Sigmoid colon (tissue), 4 donors: Measurements from ENCODE around the gene STX17.

Experiments
- CTCF ChIP-seq, 4 experiments: fragments of 450-650 bp in 3 of 4; fragments of 200-600 bp in 1 of 4; IDR thresholded peaks; one replicate each; pipeline ENCODE4 v1.5.1; 2016 to 2019; ENCODE audit warnings: antibody characterized with exemption in 4 of 4, mild to moderate bottlenecking in 3 of 4, moderate library complexity in 2 of 4
- EP300 ChIP-seq, 4 donors: sonication (generic); formaldehyde crosslinking; IDR thresholded peaks; one replicate each; pipeline ENCODE4 v1.6.1; 2017; ENCODE audit warnings: antibody characterized with exemption in 4 of 4
- POLR2A ChIP-seq, 2 donors: fragments of 450-650 bp; IDR thresholded peaks; one replicate each; pipeline ENCODE4 v1.6.1; 2016; ENCODE audit warnings: antibody characterized with exemption in 2 of 2, mild to moderate bottlenecking in 2 of 2, moderate library complexity in 2 of 2
- POLR2AphosphoS5 ChIP-seq, 4 donors: sonication (generic); formaldehyde crosslinking; IDR thresholded peaks; one replicate each; pipeline ENCODE4 v1.6.1; 2017; ENCODE audit warnings: antibody characterized with exemption in 4 of 4

GRCh38 chr9:99980598-99980997, 74.1 kb downstream of the STX17 start:
- TF ChIP-seq CTCF (IDR thresholded peaks at IDR 0.05), result no peak
- TF ChIP-seq POLR2A (IDR thresholded peaks at IDR 0.05), result no peak
- TF ChIP-seq EP300 (IDR thresholded peaks at IDR 0.05), result no peak
- TF ChIP-seq POLR2AphosphoS5 (IDR thresholded peaks at IDR 0.05), result no peak
